NAMALWA (cell line): ENCODE data around the gene SHOC2.
"Not testable (repeated sequence)": the region's sequence is repeated elsewhere in the genome, so short reads cannot be mapped to it uniquely, and the experiment has no call there.

Source experiments
- DNase-seq: peaks from one replicate; pipeline ENCODE4 v3.0.0-alpha.2; 2015; ENCODE audit warnings: low spot score

Gene SHOC2

DNA sequence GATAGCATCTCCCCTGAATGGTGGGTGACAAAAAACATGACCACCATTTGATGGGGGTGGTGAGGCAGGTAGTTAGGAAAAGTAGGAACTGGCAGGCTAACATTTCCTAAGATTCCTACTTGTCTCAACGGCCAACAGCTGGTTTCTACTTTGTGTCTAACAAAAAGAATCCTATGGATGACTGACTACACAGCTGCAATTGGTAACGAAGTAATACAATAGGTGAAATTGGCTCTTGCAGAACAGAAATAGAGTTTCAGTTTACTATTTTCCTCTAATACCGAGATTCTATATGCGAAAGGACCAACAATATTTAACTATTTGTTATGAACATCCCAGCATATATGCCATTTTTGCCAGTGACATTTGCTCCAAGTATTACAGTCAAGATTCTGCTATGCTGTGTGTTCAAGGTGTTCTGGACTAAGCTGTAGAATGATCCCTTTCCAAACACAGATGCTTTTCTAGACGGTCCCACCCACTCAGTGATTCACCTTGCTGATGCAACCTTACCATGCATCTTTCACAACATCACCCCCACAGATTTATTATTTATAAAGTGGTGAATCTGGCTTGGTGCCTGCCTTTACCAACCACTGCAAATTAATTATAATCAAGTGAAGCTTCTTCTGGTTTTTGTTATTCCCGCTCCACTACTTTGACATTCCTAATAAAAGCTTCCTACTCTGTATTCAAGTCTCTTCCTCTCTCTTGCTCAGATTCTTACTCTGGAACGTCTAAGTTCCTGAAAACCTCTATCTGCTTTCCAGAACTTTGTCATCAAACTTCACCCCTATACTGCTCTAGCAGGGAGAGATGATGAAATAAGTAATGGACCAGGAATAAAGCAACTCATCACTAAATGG, 17.2 kb upstream of the SHOC2 start:
- no peak for DNase-seq

GRCh38 chr10:110903280-110904278, 15.8 kb upstream of the SHOC2 start:
- no peak for DNase-seq

- DNase-seq, result no peak
These were observed 9.3 kb upstream of the SHOC2 start for GRCh38 chr10:110910138-110910537.

- no peak for DNase-seq
These were observed 7.0 kb upstream of the SHOC2 start for GRCh38 chr10:110912374-110912773.

DNA sequence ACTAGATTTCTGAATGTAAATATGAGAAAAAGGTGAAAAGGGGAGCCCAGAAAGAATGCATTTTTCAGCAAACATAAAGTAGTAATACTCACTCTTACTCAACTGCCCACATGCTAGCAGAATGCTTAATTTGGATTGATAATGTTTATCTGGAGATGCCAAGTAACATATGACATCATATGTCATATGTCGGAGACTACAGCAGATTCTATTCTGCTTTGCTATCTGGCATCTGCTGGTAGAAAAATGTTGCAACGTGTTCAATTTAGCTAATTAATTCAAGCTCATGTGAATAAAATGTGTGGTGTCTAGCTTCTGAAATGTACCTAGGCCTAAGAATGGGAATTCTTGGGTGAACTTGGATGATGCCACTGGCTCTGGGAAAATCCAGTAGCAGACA, 5.0 kb upstream of the SHOC2 start:
- DNase-seq, result no peak

- DNase-seq, result no peak
These were observed 4.4 kb upstream of the SHOC2 start for GRCh38 chr10:110915035-110915434.

DNA sequence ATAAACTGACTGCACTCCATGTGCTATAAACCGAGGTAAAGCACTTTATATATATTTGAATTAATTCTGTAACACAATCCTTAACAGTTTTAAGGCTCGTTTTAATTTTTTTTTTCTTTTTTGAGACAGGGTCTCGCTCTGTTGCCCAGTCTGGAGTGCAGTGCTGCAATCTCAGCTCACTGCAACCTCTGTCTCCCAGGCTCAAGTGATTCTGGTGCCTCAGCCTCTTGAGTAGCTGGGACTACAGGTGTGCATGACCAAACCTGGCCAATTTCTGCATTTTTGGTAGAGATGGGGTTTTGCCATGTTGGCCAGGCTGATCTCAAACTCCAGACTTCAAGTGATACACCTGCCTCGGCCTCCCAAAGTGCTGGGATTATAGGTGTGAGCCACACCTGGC, 3.8 kb upstream of the SHOC2 start:
- DNase-seq, result not testable (repeated sequence)

DNA sequence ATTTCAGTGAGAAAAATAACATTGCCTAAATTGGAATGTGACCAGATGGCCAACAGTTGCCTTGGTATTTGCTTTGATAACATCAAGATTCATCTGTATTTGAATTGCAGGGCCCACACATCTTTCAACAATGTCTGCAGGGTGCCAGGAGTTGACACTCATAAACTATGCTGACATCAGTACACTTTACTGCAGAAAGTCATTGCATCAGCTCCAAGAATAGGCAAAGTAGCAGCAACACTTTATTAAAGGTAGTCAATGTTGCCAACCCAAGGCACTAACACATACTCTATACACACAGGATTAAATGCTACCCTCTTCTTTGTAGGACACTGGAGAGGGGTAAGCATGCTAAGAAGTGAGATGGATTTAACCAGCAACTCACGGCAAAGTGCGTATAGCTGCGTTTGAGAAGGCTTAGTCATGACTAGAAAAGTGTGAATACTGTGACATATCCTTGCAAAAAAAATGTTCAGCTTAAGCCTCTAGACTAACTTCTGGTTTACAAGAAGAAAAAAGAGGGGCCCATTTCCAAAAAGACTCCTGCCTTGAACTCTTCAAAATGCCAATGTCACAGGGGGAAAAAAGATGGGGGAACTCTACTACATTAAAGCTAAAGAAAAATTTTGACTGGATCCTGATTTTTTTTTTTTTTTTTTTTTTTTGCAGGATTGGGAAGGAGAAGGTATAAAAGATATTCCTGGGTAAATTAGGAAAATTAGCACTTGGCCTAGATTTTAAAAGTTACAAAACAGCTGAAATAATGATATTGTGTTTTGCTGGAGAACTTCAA, 2.7 kb upstream of the SHOC2 start:
- DNase-seq, result no peak

DNA sequence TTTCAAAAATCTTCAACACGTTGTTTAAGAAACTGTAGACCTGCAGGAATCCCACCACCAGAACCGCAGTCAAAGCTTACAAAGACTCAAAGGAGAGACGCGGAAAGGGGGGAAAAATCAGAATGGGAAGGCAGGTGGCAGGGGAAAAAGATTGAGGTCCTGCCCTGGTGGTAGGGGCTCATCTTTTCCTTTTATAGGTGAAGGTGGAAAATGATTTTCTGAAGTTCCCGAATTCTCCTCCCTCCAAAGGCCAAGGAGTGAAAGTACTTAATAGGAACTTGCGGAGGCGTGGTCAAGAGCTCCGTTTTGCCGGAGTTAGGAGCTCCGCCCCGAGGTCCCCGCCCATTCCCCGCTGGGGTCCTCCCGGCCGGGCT, 1.1 kb upstream of the SHOC2 start:
- DNase-seq, result no peak

GRCh38 chr10:110918643-110919348, 608 bp upstream of the SHOC2 start, which contains the start of gene BBIP1:
TSS of gene BBIP1 (minus strand) at chr10:110919180. CDS start at chr10:110918157, 1,023 bp downstream.
- DNase-seq, result peak; percentile 100

DNA sequence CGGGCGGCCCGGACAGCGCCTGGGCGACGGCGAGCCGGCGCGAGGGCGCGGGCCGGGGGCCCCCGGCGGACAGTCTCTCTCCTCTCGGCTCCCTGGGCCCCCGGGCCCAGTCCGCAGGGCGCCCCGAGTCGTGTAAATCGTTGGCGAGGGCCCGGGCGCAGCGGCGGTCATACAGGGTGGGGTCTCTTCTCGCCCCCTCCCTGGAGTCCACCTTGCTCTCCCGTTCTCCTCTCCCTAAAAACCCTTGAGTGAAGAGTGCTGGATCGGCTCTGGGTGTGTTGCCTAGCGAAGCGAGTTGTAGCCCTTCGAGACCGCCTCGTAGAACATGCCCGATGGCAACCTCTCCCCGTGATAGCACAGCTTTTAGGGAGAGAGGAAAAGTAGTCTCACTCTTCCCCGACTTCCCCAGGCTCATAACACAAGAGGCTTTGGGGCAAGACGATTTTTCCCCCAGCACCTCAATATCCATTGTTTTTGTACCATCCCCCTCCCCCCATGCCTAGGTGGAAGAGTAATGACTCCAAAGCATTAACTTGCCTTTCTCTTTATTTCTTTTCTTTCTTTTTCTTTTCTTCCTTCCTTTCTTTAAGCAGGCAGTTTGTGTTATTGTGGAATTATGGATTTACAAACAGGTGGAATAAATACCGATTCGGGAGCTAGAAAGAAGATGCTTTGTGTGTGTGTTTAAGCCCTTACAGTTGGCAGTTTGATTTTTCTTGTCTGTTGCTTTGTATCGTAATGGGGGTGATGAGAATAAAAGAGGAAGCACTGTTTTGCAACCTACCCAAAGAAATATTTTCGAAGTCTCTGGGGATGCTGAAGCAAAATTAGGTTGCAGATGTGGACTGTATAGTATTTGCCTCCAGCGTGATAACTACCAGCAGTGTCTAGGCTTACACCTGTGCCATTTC, 822 bp downstream of the SHOC2 start:
- DNase-seq, result peak; percentile 98

GRCh38 chr10:110923856-110924493, 4.6 kb downstream of the SHOC2 start:
- DNase-seq, result no peak

DNA sequence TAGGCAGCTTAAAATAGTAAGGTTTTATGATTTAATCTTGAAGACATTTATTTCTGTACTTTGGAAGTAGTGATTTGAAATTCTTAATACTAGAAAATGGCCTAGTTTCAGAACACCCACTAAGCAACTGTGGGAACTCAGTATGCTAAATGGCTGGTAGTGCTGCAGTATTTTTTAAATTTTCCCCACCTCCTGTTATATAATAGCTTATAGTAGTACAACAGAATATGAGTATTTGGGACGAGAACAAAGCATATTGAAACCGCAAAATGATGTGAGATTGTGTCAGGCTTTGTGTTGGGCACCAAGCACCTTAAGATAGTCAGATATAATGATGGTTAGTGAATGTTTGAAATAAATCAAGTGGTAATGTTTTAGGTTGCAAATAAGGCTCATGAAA, 8.1 kb downstream of the SHOC2 start:
- no peak for DNase-seq

DNA sequence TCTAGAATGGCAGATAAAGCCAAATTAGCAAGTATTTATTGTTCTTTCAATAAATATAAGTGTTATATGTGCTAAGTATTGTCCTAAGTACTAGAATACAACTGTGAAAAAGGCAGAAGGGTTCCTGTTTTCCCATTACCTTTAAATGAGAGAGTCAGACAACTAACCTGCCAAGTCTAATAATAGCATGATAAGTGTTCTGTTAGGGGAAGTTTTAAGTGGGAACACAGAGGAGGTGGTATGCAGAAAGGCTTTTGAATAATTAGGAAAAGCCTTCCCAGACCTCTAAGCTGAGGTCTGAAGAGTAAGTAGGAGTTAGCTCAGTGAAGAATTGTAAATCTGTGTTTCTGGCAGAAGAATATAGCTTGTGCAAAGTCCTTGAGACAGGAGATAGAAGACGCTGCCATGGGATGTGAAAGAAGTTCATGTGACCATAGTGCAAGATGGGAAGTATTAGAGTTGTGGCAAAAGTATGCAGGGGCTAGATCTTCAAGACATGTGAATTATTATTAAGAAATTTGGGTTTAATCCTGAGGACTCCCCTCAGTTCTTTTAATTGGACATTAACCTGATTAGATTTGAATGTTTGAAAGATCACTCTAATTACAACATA, 12.5 kb downstream of the SHOC2 start:
- no peak for DNase-seq

DNA sequence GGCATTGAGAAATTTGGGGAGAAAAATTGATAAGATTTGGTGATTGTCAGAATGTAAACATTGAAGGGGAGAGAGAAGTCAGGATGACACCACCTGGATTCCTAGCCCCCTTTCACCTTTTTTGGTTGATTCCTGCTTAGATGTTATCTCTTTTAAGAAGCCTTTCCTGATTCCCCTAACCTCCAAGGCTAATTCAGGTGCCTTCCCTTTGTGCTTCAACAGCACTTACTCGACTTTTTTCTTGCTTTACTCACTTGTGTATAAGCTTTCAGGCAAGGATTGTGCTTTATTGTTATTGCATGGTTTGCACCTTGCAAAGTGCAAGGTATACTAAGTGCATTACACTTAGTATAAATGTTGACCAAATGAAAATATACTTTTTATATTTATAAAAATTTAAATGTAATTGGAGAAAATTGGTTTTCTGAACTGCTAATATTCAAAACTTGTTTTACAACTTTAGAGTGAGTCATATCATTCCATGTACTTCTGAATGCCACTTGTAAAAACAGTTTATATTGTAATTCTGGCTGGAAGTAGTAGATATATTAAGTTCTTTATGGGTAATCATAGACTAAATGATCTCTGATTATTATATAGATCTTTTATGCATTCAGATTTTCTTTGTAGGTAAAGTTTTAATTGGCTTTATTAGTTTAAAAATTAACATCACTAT, 13.2 kb downstream of the SHOC2 start:
- no peak for DNase-seq

GRCh38 chr10:110936757-110937156, 17.4 kb downstream of the SHOC2 start:
- no peak for DNase-seq

- DNase-seq, result no peak
These were observed 20.0 kb downstream of the SHOC2 start for GRCh38 chr10:110939419-110939818.

- DNase-seq, result no peak
These were observed 25.5 kb downstream of the SHOC2 start for GRCh38 chr10:110944792-110945396.
